Transverse colon (tissue), 4 donors: ENCODE measurements around the gene LACC1.

ENCODE experiments used
- EP300 ChIP-seq: sonication (generic); formaldehyde crosslinking; IDR thresholded peaks from one replicate; pipeline ENCODE4 v1.6.1; 2017; ENCODE audit warnings: antibody characterized with exemption, low read depth
- POLR2AphosphoS5 ChIP-seq, 3 donors: sonication (generic); formaldehyde crosslinking; IDR thresholded peaks; one replicate each; pipeline ENCODE4 v1.6.1; 2016; ENCODE audit warnings: antibody characterized with exemption in 3 of 3
- TF ChIP-seq, protein P1 (sequence below), 5 experiments: fragments of 200-600 bp in 3 of 5; fragments of 450-650 bp in 2 of 5; sonication (generic) in 3 of 5; IDR thresholded peaks; 1 replicate in 2 of 5; 2 replicates in 3 of 5; pipeline ENCODE4 v1.5.1; 2016 to 2017; ENCODE audit warnings: antibody characterized with exemption in 5 of 5, inconsistent platforms in 3 of 5, mild to moderate bottlenecking in 2 of 5, moderate library complexity in 1 of 5

GRCh38 chr13:43884222-43884621, 4.5 kb downstream of the LACC1 start:
- TF ChIP-seq, protein P1, sequence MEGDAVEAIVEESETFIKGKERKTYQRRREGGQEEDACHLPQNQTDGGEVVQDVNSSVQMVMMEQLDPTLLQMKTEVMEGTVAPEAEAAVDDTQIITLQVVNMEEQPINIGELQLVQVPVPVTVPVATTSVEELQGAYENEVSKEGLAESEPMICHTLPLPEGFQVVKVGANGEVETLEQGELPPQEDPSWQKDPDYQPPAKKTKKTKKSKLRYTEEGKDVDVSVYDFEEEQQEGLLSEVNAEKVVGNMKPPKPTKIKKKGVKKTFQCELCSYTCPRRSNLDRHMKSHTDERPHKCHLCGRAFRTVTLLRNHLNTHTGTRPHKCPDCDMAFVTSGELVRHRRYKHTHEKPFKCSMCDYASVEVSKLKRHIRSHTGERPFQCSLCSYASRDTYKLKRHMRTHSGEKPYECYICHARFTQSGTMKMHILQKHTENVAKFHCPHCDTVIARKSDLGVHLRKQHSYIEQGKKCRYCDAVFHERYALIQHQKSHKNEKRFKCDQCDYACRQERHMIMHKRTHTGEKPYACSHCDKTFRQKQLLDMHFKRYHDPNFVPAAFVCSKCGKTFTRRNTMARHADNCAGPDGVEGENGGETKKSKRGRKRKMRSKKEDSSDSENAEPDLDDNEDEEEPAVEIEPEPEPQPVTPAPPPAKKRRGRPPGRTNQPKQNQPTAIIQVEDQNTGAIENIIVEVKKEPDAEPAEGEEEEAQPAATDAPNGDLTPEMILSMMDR (IDR thresholded peaks at IDR 0.05), result no peak
- TF ChIP-seq EP300 (no peak), POLR2AphosphoS5 (IDR thresholded peaks at IDR 0.05) (no peak)
